Activated CD8-positive, alpha-beta T cell treated with anti-CD3 and anti-CD28 coated beads for 36 hours (primary cell): ENCODE results near the gene COPE. TPM values are rescaled to one million over a fixed set of nuclear protein-coding genes. Genes with fewer than 3 reads are reported as not detected.

Source experiments
- ATAC-seq: fragments of 200-7000 bp; cut with Tn5 transposase; one replicate; pipeline ENCODE4 v1.10.0; 2021; ENCODE audit warnings: mild to moderate bottlenecking, moderate library complexity
- CTCF ChIA-PET: fragments of 350-600 bp; sonication (Branson Sonifier 250); formaldehyde crosslinking; loops from one replicate; lab custom pipeline; 2021; ENCODE audit warnings: antibody characterized with exemption; lab: Charles Lee
- POLR2A ChIA-PET: fragments of 350-600 bp; sonication (Branson Sonifier 250); formaldehyde crosslinking; loops from one replicate; lab custom pipeline; 2021; ENCODE audit warnings: antibody characterized with exemption; lab: Charles Lee
- DNase-seq: peaks from one replicate; pipeline ENCODE4 v3.0.0-alpha.2; 2020
- H3K27ac Mint-ChIP-seq: one replicate; pipeline ENCODE4 v1.8.0; 2021; ENCODE audit warnings: mild to moderate bottlenecking, mixed read lengths
- H3K27me3 Mint-ChIP-seq: one replicate; pipeline ENCODE4 v1.8.0; 2021; ENCODE audit warnings: mixed read lengths
- H3K36me3 Mint-ChIP-seq: one replicate; pipeline ENCODE4 v1.8.0; 2021; ENCODE audit warnings: low read depth, mixed read lengths
- H3K4me1 Mint-ChIP-seq: one replicate; pipeline ENCODE4 v1.8.0; 2021; ENCODE audit warnings: low read depth, mixed read lengths
- H3K4me3 Mint-ChIP-seq: one replicate; pipeline ENCODE4 v1.8.0; 2021; ENCODE audit warnings: mild to moderate bottlenecking, moderate library complexity, mixed read lengths
- H3K9me3 Mint-ChIP-seq: one replicate; pipeline ENCODE4 v1.8.0; 2021; ENCODE audit warnings: mixed read lengths
- intact Hi-C: fragments of 100-400 bp; cut with micrococcal nuclease; formaldehyde crosslinking; loops from one replicate; pipeline ENCODE4 v1.10.0; 2022
- total RNA-seq, 2 experiments: library from RNA; stranded (reverse); gene quantifications; one replicate each; pipeline ENCODE4 v1.2.3, GENCODE V29; 2021
- TF ChIP-seq, protein P1 (sequence below): fragments of 200-600 bp; IDR thresholded peaks from one replicate; pipeline ENCODE4 v1.8.0; 2022; ENCODE audit warnings: antibody characterized with exemption, mild to moderate bottlenecking

The COPE gene
- total RNA-seq, 2 experiments from 2014 or later: 179 to 183 TPM

DNA sequence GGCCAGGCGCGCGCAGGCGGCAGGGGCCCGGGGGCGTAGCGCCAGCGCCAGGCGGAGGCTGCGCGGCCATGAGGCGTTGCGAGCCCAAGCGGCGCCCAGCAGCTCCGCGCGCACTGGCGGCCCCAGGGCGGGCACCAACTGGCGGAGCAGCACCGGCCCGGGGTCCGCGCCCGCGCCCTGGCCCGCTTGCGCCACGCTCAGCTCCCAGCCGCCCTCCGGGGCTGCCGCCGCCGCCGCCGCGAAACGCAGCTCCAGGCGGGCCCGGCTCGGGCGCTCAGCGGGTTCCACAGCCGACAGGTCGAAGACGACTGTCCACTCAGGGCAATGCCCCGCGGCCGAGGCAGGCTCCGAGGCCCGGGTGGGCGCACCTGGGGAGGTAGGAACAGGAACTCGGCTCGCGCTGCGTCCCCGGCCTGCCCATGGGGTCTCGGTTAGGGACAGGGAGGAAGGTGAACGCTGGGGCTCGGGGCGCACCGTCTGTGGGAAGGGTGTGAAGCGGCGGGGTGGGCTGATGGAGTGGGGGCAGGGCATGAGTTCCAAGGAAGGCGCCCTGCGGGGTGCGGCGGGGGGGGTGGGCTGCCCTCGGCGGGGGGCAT is 50.1 kb downstream of the COPE start:
- intact Hi-C loops: no loop called here

DNA sequence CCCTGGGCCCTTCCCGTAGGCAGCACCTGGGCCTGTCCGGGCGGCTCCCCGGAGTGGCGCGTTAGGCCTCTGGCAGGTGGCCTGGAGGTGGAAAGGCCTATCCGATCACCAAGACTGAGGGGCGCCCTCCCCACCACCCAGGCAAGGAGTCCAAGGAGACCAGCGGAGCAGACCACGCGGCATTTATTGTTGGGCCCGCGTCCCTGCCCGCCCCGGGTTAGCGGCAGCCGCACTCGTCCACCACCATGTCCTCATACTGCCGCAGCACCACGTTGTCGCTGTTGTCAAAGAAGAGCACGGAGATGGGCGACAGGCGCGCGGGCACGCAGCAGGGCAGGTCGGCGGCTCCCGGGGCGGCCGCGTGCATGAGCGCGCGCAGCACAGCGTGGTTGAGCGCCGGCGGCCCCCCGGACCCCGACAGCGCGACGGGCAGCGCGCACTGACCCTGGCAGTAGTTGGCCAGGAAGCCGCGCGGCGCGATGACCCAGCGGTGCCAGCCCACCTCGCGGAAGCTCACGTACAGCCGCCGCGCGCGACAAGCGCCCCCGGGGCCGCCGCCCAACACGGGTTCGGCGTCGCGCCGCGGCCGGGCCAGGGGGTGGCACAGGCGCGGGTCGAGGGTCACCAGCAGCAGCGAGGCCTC is 50.7 kb downstream of the COPE start:
- no peak overlapping the region for H3K27ac Mint-ChIP-seq
- CTCF ChIA-PET: interaction anchor here (1.6 to 5.0 kb wide), 2 partner anchors 12 to 23 kb away, joined by 4 to 38 read pairs; no protein-coding TSS in a partner anchor

More for the DNA sequence above, 50.1 kb downstream of the COPE start:
- Mint-ChIP-seq H3K4me1 (peaks cover 3% of the 10 kb centered on the region), H3K27ac (no peak overlapping the region), H3K36me3 (peaks cover 23% of the 10 kb centered on the region), H3K4me3 (no peak overlapping the region), H3K9me3 (no peaks in the 10 kb centered on the region), H3K27me3 (peaks cover 2% of the 10 kb centered on the region)
- ChIA-PET CTCF (no interaction called here), POLR2A (no interaction called here)
- TF ChIP-seq, protein P1, sequence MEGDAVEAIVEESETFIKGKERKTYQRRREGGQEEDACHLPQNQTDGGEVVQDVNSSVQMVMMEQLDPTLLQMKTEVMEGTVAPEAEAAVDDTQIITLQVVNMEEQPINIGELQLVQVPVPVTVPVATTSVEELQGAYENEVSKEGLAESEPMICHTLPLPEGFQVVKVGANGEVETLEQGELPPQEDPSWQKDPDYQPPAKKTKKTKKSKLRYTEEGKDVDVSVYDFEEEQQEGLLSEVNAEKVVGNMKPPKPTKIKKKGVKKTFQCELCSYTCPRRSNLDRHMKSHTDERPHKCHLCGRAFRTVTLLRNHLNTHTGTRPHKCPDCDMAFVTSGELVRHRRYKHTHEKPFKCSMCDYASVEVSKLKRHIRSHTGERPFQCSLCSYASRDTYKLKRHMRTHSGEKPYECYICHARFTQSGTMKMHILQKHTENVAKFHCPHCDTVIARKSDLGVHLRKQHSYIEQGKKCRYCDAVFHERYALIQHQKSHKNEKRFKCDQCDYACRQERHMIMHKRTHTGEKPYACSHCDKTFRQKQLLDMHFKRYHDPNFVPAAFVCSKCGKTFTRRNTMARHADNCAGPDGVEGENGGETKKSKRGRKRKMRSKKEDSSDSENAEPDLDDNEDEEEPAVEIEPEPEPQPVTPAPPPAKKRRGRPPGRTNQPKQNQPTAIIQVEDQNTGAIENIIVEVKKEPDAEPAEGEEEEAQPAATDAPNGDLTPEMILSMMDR: no peak
- DNase-seq: no peak
- no peak for ATAC-seq

DNA sequence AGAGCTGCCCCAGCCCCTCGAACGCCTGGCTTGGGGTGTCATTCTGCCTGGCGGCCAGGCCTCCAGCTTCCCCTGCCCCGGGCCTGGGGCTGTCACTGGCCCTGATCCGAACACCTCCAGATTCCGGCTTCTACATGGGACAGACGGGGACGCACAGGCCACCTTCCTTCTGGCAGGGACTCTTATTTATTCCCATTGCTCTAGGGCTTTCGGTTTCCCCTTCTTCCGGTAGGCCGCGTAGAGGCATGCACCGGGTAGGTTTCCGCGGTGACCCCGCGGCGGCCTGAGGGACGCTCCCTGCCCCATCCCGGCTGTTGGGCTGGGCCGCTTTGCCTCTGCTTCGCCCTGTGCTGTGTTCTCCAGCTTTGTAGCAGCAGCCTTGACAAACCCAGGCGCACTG is 51.4 kb downstream of the COPE start:
- Mint-ChIP-seq H3K4me3 (no peak overlapping the region), H3K27ac (no peak overlapping the region), H3K9me3 (no peaks in the 10 kb centered on the region), H3K27me3 (peaks cover 2% of the 10 kb centered on the region), H3K36me3 (peaks cover 30% of the 10 kb centered on the region), H3K4me1 (peaks cover 3% of the 10 kb centered on the region)
- ChIA-PET POLR2A (interaction anchor here (0.9 to 1.8 kb wide), 2 partner anchors 51 to 278 kb away, joined by 4 read pairs; partner anchors contain the start of genes COPE and DDX49), CTCF (interaction anchor here (1.0 to 5.0 kb wide), 7 partner anchors 10 to 274 kb away, joined by 3 to 38 read pairs (median 4); partner anchors contain the start of genes COPE and DDX49)
- DNase-seq (no peak), ATAC-seq (no peak)
- TF ChIP-seq, protein P1: no peak
- intact Hi-C loops: no loop called here

More for the DNA sequence above, 50.7 kb downstream of the COPE start:
- Mint-ChIP-seq H3K4me3 (no peak overlapping the region), H3K27me3 (peaks cover 2% of the 10 kb centered on the region), H3K36me3 (peaks cover 27% of the 10 kb centered on the region), H3K9me3 (no peaks in the 10 kb centered on the region), H3K4me1 (peaks cover 3% of the 10 kb centered on the region)
- intact Hi-C loops: no loop called here
- DNase-seq: no peak
- POLR2A ChIA-PET: interaction anchor here (1.8 kb wide), 1 partner anchor 50 kb away, joined by 4 read pairs; the partner anchor contains the start of genes COPE and DDX49
- TF ChIP-seq, protein P1: no peak
- no peak for ATAC-seq

DNA sequence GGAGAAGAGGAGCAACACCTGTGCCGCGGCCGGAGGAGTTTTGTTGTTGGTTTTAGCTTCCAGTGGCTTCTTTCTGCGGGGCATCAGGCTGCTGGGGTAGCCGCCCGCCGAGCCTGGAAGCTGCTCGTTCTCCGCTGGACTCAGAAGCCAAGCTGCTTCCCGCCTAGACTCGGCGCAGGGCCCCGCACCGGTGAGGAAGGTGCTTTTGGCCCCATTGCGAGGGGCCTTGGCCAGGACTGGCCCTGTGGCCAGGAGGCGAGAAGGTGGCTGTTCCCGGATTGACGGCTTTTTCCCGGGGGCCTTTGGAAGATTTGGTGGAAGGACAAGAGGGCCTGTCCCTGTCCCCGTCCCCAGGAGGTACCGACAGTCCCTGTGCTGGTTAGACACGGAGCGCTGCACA is 52.0 kb downstream of the COPE start:
- H3K27me3 Mint-ChIP-seq: peaks cover 2% of the 10 kb centered on the region
- ATAC-seq (no peak), DNase-seq (no peak)
- H3K27ac Mint-ChIP-seq: no peak overlapping the region
- H3K36me3 Mint-ChIP-seq: peaks cover 34% of the 10 kb centered on the region
- ChIA-PET POLR2A (interaction anchor here (0.9 to 1.8 kb wide), 2 partner anchors 52 to 278 kb away, joined by 4 read pairs; partner anchors contain the start of genes COPE and DDX49), CTCF (interaction anchor here (1.0 to 5.0 kb wide), 8 partner anchors 10 to 393 kb away, joined by 3 to 38 read pairs (median 4); partner anchors contain the start of genes COPE and DDX49)
- TF ChIP-seq, protein P1: no peak
- H3K4me3 Mint-ChIP-seq: no peak overlapping the region
- H3K9me3 Mint-ChIP-seq: no peaks in the 10 kb centered on the region
- peaks cover 3% of the 10 kb centered on the region for H3K4me1 Mint-ChIP-seq
- intact Hi-C loops: no loop called here

DNA sequence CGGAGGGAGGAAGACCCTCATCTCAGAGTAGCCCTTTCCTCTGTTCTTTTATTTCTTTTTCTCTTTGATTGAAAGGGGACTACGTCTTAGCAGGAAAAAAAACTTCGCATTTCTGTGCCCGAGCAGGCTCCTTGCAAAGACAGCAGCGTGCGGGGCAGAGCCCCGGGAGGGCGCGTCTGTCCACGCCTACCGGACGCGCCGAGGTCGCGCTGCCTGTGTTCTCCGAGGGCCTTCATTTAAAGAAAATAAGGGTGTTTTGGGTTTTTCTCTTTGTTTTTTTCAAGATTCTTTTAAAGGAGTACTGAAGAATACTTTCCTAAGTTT is 52.4 kb downstream of the COPE start:
- Mint-ChIP-seq H3K9me3 (no peaks in the 10 kb centered on the region), H3K27ac (no peak overlapping the region), H3K27me3 (peaks cover 2% of the 10 kb centered on the region), H3K4me3 (no peak overlapping the region), H3K4me1 (peaks cover 3% of the 10 kb centered on the region), H3K36me3 (peaks cover 38% of the 10 kb centered on the region)
- TF ChIP-seq, protein P1: peak; percentile 73
- intact Hi-C loops: no loop called here
- ATAC-seq: no peak
- no peak for DNase-seq
- POLR2A ChIA-PET: interaction anchor here (1.8 kb wide), 1 partner anchor 52 kb away, joined by 4 read pairs; the partner anchor contains the start of genes COPE and DDX49
- CTCF ChIA-PET: interaction anchor here (1.0 to 5.0 kb wide), 13 partner anchors 11 to 393 kb away, joined by 3 to 38 read pairs (median 3); partner anchors contain the start of genes COPE, DDX49 and REX1BD
